ENCODE measurements around the gene TNFAIP8. TPM values are rescaled to one million over a fixed set of nuclear protein-coding genes. Genes with fewer than 3 reads are reported as not detected.

Gene TNFAIP8
- total and polyA plus RNA-seq, 2 experiments from 2014 or later, result 10.6 to 29.2 TPM

GRCh38 chr5:119340597-119341218, 15.1 kb upstream of the TNFAIP8 start:
- H3K27ac ChIP-seq (ENCODE audit: low read depth), result no peak overlapping the region
- no peak overlapping the region for H3K4me2 ChIP-seq
- Mint-ChIP-seq H3K4me1 (peaks cover 34% of the 10 kb centered on the region), H3K27ac (no peak overlapping the region), H3K36me3 (ENCODE audit: low read depth) (no peaks in the 10 kb centered on the region), H3K27me3 (ENCODE audit: insufficient read depth, low read depth, poor library complexity) (peaks cover 4% of the 10 kb centered on the region), H3K4me3 (no peak overlapping the region), H3K9me3 (no peaks in the 10 kb centered on the region)
- TF ChIP-seq JUNB (IDR thresholded peaks at IDR 0.05; ENCODE audit: unreplicated experiment) (no peak), ZNF114 (CRISPR knock-in tag; IDR thresholded peaks at IDR 0.05) (no peak), ETS1 (IDR thresholded peaks at IDR 0.05) (no peak), CTCF (conservative IDR thresholded peaks at IDR 0.05; ENCODE audit: low read depth in 2 of 2) (no peak), ZNF462 (CRISPR knock-in tag; IDR thresholded peaks at IDR 0.05) (no peak), CREB1 (CRISPR knock-in tag; IDR thresholded peaks at IDR 0.05; ENCODE audit: low read depth) (no peak), ZNF331 (CRISPR knock-in tag; IDR thresholded peaks at IDR 0.05; ENCODE audit: low read depth) (no peak), POLR2AphosphoS5 (IDR thresholded peaks at IDR 0.05; ENCODE audit: low read depth) (no peak), EZH2 (IDR thresholded peaks at IDR 0.05; ENCODE audit: low read depth, unreplicated experiment) (no peak), REST (IDR thresholded peaks at IDR 0.05; ENCODE audit: unreplicated experiment) (no peak), EZH2phosphoT487 (IDR thresholded peaks at IDR 0.05; ENCODE audit: unreplicated experiment) (no peak), STAT1 (IDR thresholded peaks at IDR 0.05; ENCODE audit: unreplicated experiment) (no peak), NANOG (IDR thresholded peaks at IDR 0.05; ENCODE audit: borderline replicate concordance) (no peak)
- H3F3A ChIP-seq (replicated peaks; ENCODE audit: low read depth), result no peaks in the 10 kb centered on the region
- H3K79me2 ChIP-seq (replicated peaks; ENCODE audit: insufficient read depth), result no peaks in the 10 kb centered on the region
- DNase-seq (ENCODE audit: low spot score) (no peak), ATAC-seq (no peak)
- H3K4me1 ChIP-seq (ENCODE audit: insufficient read depth), result peaks cover 21% of the 10 kb centered on the region
- no peaks in the 10 kb centered on the region for H3K36me3 ChIP-seq (ENCODE audit: insufficient read depth)
- no peak overlapping the region for H2AFZ ChIP-seq
- no peak overlapping the region for H3K4me3 ChIP-seq
- H3K9me2 ChIP-seq (ENCODE audit: insufficient read depth), result peaks cover 5% of the 10 kb centered on the region; the same call in 1 of the 2 replicates
- no peaks in the 10 kb centered on the region; the same call in 1 of the 2 replicates for H4K20me1 ChIP-seq (replicated peaks; ENCODE audit: insufficient read depth)
- no peaks in the 10 kb centered on the region for H3K27me3 ChIP-seq (ENCODE audit: insufficient read depth)

Measured in GM23338 (cell line).